HepG2 (cell line): ENCODE results near the gene KIAA1217. TPM values are rescaled to one million over a fixed set of nuclear protein-coding genes. Genes with fewer than 3 reads are reported as not detected.

Source experiments
- CBFB ChIP-seq: sonication (generic); formaldehyde crosslinking; IDR thresholded peaks from 2 replicates; pipeline ENCODE4 v1.4.0; 2020; ENCODE audit warnings: missing genetic modification reagents
- CBX2 ChIP-seq, 2 experiments: fragments of 200-600 bp in 1 of 2; sonication (generic); formaldehyde crosslinking in 1 of 2; IDR thresholded peaks; 2 replicates each; pipeline versions ENCODE4 v1.7.0 to v1.8.1; 2018 to 2022; ENCODE audit warnings: low read depth in 2 of 2, low read length in 1 of 2, mild to moderate bottlenecking in 1 of 2, missing genetic modification reagents in 1 of 2
- CREM ChIP-seq, 2 experiments: sonication (generic) in 1 of 2; formaldehyde crosslinking in 1 of 2; IDR thresholded peaks; 2 replicates each; pipeline versions ENCODE4 v1.4.0 to v1.6.1; 2016 to 2020; ENCODE audit warnings: antibody characterized with exemption in 1 of 2, mild to moderate bottlenecking in 1 of 2, missing genetic modification reagents in 1 of 2
- EP300 ChIP-seq, 3 experiments: sonication (generic) in 1 of 3; formaldehyde crosslinking in 1 of 3; IDR thresholded peaks; 2 replicates each; pipeline versions ENCODE4 v1.5.1 to v1.6.1; 2011 to 2020; ENCODE audit warnings: low read depth in 2 of 3, low read length in 2 of 3, borderline replicate concordance in 1 of 3, improper control_type of control experiment in 1 of 3, mild to moderate bottlenecking in 1 of 3, missing genetic modification reagents in 1 of 3, moderate library complexity in 1 of 3
- FOSL2 ChIP-seq: sonication (generic); formaldehyde crosslinking; IDR thresholded peaks from 2 replicates; pipeline ENCODE4 v1.4.0; 2020; ENCODE audit warnings: missing genetic modification reagents
- FOXP1 ChIP-seq, 2 experiments: fragments of 450-650 bp in 1 of 2; IDR thresholded peaks; 2 replicates each; pipeline ENCODE4 v1.6.1; 2017 to 2018; ENCODE audit warnings: antibody characterized with exemption in 1 of 2
- GFI1 ChIP-seq: sonication (generic); formaldehyde crosslinking; IDR thresholded peaks from 2 replicates; pipeline ENCODE4 v1.5.0; 2020; ENCODE audit warnings: missing genetic modification reagents, mild to moderate bottlenecking, borderline replicate concordance
- MTF2 ChIP-seq: sonication (generic); formaldehyde crosslinking; IDR thresholded peaks from 2 replicates; pipeline ENCODE4 v1.5.0; 2020; ENCODE audit warnings: missing genetic modification reagents, borderline replicate concordance
- NCOR1 ChIP-seq: fragments of 200-600 bp; sonication (generic); IDR thresholded peaks from 2 replicates; pipeline ENCODE4 v1.7.0; 2017; ENCODE audit warnings: antibody characterized with exemption, low read length, borderline replicate concordance
- NR2F1 ChIP-seq, 2 experiments: fragments of 450-650 bp in 1 of 2; formaldehyde crosslinking in 1 of 2; IDR thresholded peaks; 2 replicates each; pipeline versions ENCODE4 v1.5.0 to v1.6.1; 2016 to 2020; ENCODE audit warnings: mild to moderate bottlenecking in 1 of 2, missing compliant biosample characterization in 1 of 2, missing genetic modification reagents in 1 of 2, moderate library complexity in 1 of 2
- NR2F6 ChIP-seq, 2 experiments: IDR thresholded peaks; 2 replicates each; pipeline ENCODE4 v1.6.1; 2016; ENCODE audit warnings: antibody characterized with exemption in 1 of 2, mild to moderate bottlenecking in 1 of 2
- PHF21A ChIP-seq: sonication (generic); formaldehyde crosslinking; IDR thresholded peaks from 2 replicates; pipeline ENCODE4 v1.5.0; 2020; ENCODE audit warnings: mild to moderate bottlenecking, missing genetic modification reagents
- RARG ChIP-seq: sonication (generic); formaldehyde crosslinking; IDR thresholded peaks from 2 replicates; pipeline ENCODE4 v1.4.0; 2020; ENCODE audit warnings: low read depth, mild to moderate bottlenecking, missing genetic modification reagents
- SOX6 ChIP-seq, 2 experiments: fragments of 450-650 bp in 1 of 2; sonication (generic) in 1 of 2; formaldehyde crosslinking in 1 of 2; IDR thresholded peaks; 2 replicates each; pipeline versions ENCODE4 v1.4.0 to v1.6.1; 2017 to 2020; ENCODE audit warnings: antibody characterized with exemption in 1 of 2, mild to moderate bottlenecking in 1 of 2, missing genetic modification reagents in 1 of 2
- TARDBP ChIP-seq: sonication (generic); formaldehyde crosslinking; IDR thresholded peaks from 2 replicates; pipeline ENCODE4 v1.8.0; 2022; ENCODE audit warnings: mild to moderate bottlenecking, missing genetic modification reagents
- TCF7 ChIP-seq: sonication (generic); IDR thresholded peaks from 2 replicates; pipeline ENCODE4 v1.6.1; 2016; ENCODE audit warnings: antibody characterized with exemption, low read depth
- THRA ChIP-seq: sonication (generic); formaldehyde crosslinking; IDR thresholded peaks from 2 replicates; pipeline ENCODE4 v1.4.0; 2020; ENCODE audit warnings: missing genetic modification reagents, borderline replicate concordance
- ZBTB1 ChIP-seq: sonication (generic); formaldehyde crosslinking; IDR thresholded peaks from 2 replicates; pipeline ENCODE4 v1.4.0; 2020; ENCODE audit warnings: missing genetic modification reagents, borderline replicate concordance
- ZBTB21 ChIP-seq: sonication (generic); formaldehyde crosslinking; IDR thresholded peaks from 2 replicates; pipeline ENCODE4 v1.4.0; 2020; ENCODE audit warnings: missing genetic modification reagents
- ZEB1 ChIP-seq: IDR thresholded peaks from 2 replicates; pipeline ENCODE4 v1.6.1; 2012; ENCODE audit warnings: mild to moderate bottlenecking, low read depth, inconsistent platforms; ENCODE audit not compliant: insufficient replicate concordance
- ZNF160 ChIP-seq: sonication (generic); formaldehyde crosslinking; IDR thresholded peaks from 2 replicates; pipeline ENCODE4 v1.8.0; 2022; ENCODE audit warnings: mild to moderate bottlenecking, inconsistent platforms, missing genetic modification reagents
- ZNF180 ChIP-seq: sonication (generic); formaldehyde crosslinking; IDR thresholded peaks from 2 replicates; pipeline ENCODE4 v1.4.0; 2020; ENCODE audit warnings: low read depth, missing genetic modification reagents, borderline replicate concordance
- ZNF251 ChIP-seq: sonication (generic); formaldehyde crosslinking; IDR thresholded peaks from 2 replicates; pipeline ENCODE4 v1.9.0; 2021; ENCODE audit warnings: mild to moderate bottlenecking, missing genetic modification reagents
- ZNF329 ChIP-seq: sonication (generic); formaldehyde crosslinking; IDR thresholded peaks from 2 replicates; pipeline ENCODE4 v1.9.0; 2021; ENCODE audit warnings: low read depth, mild to moderate bottlenecking, missing genetic modification reagents
- ZNF335 ChIP-seq: sonication (generic); formaldehyde crosslinking; IDR thresholded peaks from 2 replicates; pipeline ENCODE4 v1.4.0; 2020; ENCODE audit warnings: missing genetic modification reagents
- ZNF350 ChIP-seq: sonication (generic); formaldehyde crosslinking; IDR thresholded peaks from 2 replicates; pipeline ENCODE4 v1.4.0; 2020; ENCODE audit warnings: mild to moderate bottlenecking, low read depth, missing genetic modification reagents, borderline replicate concordance
- ZNF878 ChIP-seq: sonication (generic); formaldehyde crosslinking; IDR thresholded peaks from 2 replicates; pipeline ENCODE4 v1.8.1; 2023; ENCODE audit warnings: mild to moderate bottlenecking, missing genetic modification reagents, moderate library complexity
- ZSCAN9 ChIP-seq: IDR thresholded peaks from 2 replicates; pipeline ENCODE4 v1.6.1; 2016; ENCODE audit warnings: borderline replicate concordance
- polyA plus RNA-seq, 8 experiments: library from polyadenylated mRNA; depleted of rRNA in 3 of 8; stranded (reverse) in 7 of 8; unstranded in 1 of 8; fragments of >200 nt; fragmentation: Illumina TruSeq in 4 of 8; extraction: Trizol in 4 of 8; gene quantifications; 2 replicates each; pipeline versions ENCODE4 v1.2.1 to v1.2.3, GENCODE V29; 2011 to 2016; ENCODE audit warnings: low read depth in 4 of 8, missing spikeins in 1 of 8, mixed read lengths in 1 of 8; ENCODE audit not compliant: insufficient read depth in 1 of 8
- total RNA-seq, 5 experiments: library from RNA; depleted of rRNA; stranded (reverse); fragments of >200 nt; fragmentation: Illumina TruSeq; extraction: Trizol; gene quantifications; 2 replicates each; pipeline ENCODE4 v1.2.3, GENCODE V29; 2016; ENCODE audit warnings: low read depth in 1 of 5

Gene KIAA1217
- total and polyA plus RNA-seq, 2 of the 13 experiments (the other 11 are each of a cell fraction or from before 2014, with no cell fraction given) = 4.6 to 10.9 TPM

- no peak for TF ChIP-seq SOX6 (IDR thresholded peaks at IDR 0.05)
- TF ChIP-seq SOX6 (CRISPR knock-in tag; IDR thresholded peaks at IDR 0.05) = peak; percentile 89
- no peak for TF ChIP-seq ZNF180 (CRISPR knock-in tag)
- TF ChIP-seq ZNF350 (CRISPR knock-in tag) = no peak
- peak; percentile 37; the same call in 1 of the 2 replicates for TF ChIP-seq ZSCAN9 (CRISPR knock-in tag)
- TF ChIP-seq CREM (IDR thresholded peaks at IDR 0.05) = 0 out of 2 replicates have a peak, but pooled peaks have one; percentile 9
- no peak for TF ChIP-seq CREM (CRISPR knock-in tag; IDR thresholded peaks at IDR 0.05)
- TF ChIP-seq ZNF329 (CRISPR knock-in tag) = no peak
- TF ChIP-seq NR2F1 (CRISPR knock-in tag; IDR thresholded peaks at IDR 0.05) = peak; percentile 19 to 55; a peak in 1 of 4 replicates
- TF ChIP-seq FOXP1 (IDR thresholded peaks at IDR 0.05) = no peak
- TF ChIP-seq FOXP1 (CRISPR knock-in tag; IDR thresholded peaks at IDR 0.05) = 0 out of 2 replicates have a peak, but pooled peaks have one; percentile 5
- TF ChIP-seq EP300 (IDR thresholded peaks at IDR 0.05; ENCODE audit: low read depth in 2 of 2, low read length in 2 of 2) = peak; percentile 20 to 79; a peak in 2 of 4 replicates
- TF ChIP-seq EP300 (CRISPR knock-in tag; IDR thresholded peaks at IDR 0.05; ENCODE audit: borderline replicate concordance) = peak; percentile 62; the same call in 1 of the 2 replicates
- no peak for TF ChIP-seq RARG (CRISPR knock-in tag)
- peak; percentile 54 for TF ChIP-seq NR2F6 (IDR thresholded peaks at IDR 0.05)
- peak; percentile 68 for TF ChIP-seq NR2F6 (CRISPR knock-in tag; IDR thresholded peaks at IDR 0.05)
- no peak for TF ChIP-seq TARDBP (CRISPR knock-in tag)
- no peak for TF ChIP-seq MTF2 (CRISPR knock-in tag)
- peak; percentile 94; the same call in 1 of the 2 replicates for TF ChIP-seq THRA
- no peak for TF ChIP-seq ZNF335
- TF ChIP-seq PHF21A (CRISPR knock-in tag) = peak; percentile 15; the same call in 1 of the 2 replicates
- TF ChIP-seq ZNF251 (CRISPR knock-in tag) = no peak
- peak; percentile 84; the same call in 1 of the 2 replicates for TF ChIP-seq NCOR1
- TF ChIP-seq FOSL2 (CRISPR knock-in tag) = no peak
- no peak for TF ChIP-seq ZNF160 (CRISPR knock-in tag)
- peak; percentile 6; the same call in 1 of the 2 replicates for TF ChIP-seq TCF7
- no peak for TF ChIP-seq CBX2 (IDR thresholded peaks at IDR 0.05; ENCODE audit: low read depth, low read length)
- no peak for TF ChIP-seq CBX2 (CRISPR knock-in tag; IDR thresholded peaks at IDR 0.05; ENCODE audit: low read depth)
- peak; percentile 56 for TF ChIP-seq ZEB1
- 0 out of 2 replicates have a peak, but pooled peaks have one; percentile 13 for TF ChIP-seq GFI1
- 0 out of 2 replicates have a peak, but pooled peaks have one; percentile 35 for TF ChIP-seq ZBTB21 (CRISPR knock-in tag)
- TF ChIP-seq ZBTB1 (CRISPR knock-in tag) = no peak
- TF ChIP-seq CBFB = no peak
- TF ChIP-seq ZNF878 = no peak
These were observed 942 bp upstream of the KIAA1217 start (continued) for GRCh38 chr10:24207781-24208611.
